NOMO-1 treated with dmso at 0.1 percent for 144 hours (cell line): ENCODE results near the gene SEL1L3.
"Not testable (repeated sequence)": the region's sequence is repeated elsewhere in the genome, so short reads cannot be mapped to it uniquely, and the experiment has no call there.

Experiments
- DNase-seq: peaks from one replicate; lab custom pipeline; 2025; ENCODE audit not compliant: unreplicated experiment; lab: John Stamatoyannopoulos, UW

SEL1L3 gene

GRCh38 chr4:25862411-25863346 is at the start of gene SEL1L3:
Gene SEL1L3, minus strand, starts transcription at chr4:25862988. Its CDS starts 152 bp downstream, at chr4:25862836.
- DNase-seq, result no peak

GRCh38 chr4:25911356-25911755 is 48.6 kb upstream of the SEL1L3 start:
- DNase-seq, result no peak

GRCh38 chr4:25908491-25908901 is 45.7 kb upstream of the SEL1L3 start:
- no peak for DNase-seq

GRCh38 chr4:25906113-25906512 is 43.3 kb upstream of the SEL1L3 start:
- not testable (repeated sequence) for DNase-seq

- no peak for DNase-seq
Observed at GRCh38 chr4:25905371-25905770, 42.6 kb upstream of the SEL1L3 start.

- no peak for DNase-seq
Observed at GRCh38 chr4:25904748-25905082, 41.9 kb upstream of the SEL1L3 start.

- DNase-seq, result no peak
Observed at GRCh38 chr4:25903900-25904747, 41.3 kb upstream of the SEL1L3 start.

GRCh38 chr4:25901030-25901430 is 38.2 kb upstream of the SEL1L3 start:
- DNase-seq, result no peak

- no peak for DNase-seq
Observed at GRCh38 chr4:25900310-25900709, 37.5 kb upstream of the SEL1L3 start.

- no peak for DNase-seq
Observed at GRCh38 chr4:25896776-25897539, 34.2 kb upstream of the SEL1L3 start.

GRCh38 chr4:25892796-25893195 is 30.0 kb upstream of the SEL1L3 start:
- no peak for DNase-seq

GRCh38 chr4:25890571-25891485 is 28.0 kb upstream of the SEL1L3 start:
- DNase-seq, result no peak

- no peak for DNase-seq
Observed at GRCh38 chr4:25889589-25890503, 27.1 kb upstream of the SEL1L3 start.

- DNase-seq, result no peak
Observed at GRCh38 chr4:25888781-25889180, 26.0 kb upstream of the SEL1L3 start.

GRCh38 chr4:25884031-25884782 is 21.4 kb upstream of the SEL1L3 start:
- peak; percentile 19 for DNase-seq

- DNase-seq, result no peak
Observed at GRCh38 chr4:25883565-25883964, 20.8 kb upstream of the SEL1L3 start.

- DNase-seq, result no peak
Observed at GRCh38 chr4:25882226-25882625, 19.4 kb upstream of the SEL1L3 start.

- peak; percentile 79 for DNase-seq
Observed at GRCh38 chr4:25881193-25881592, 18.4 kb upstream of the SEL1L3 start.
